Astrocyte of the spinal cord (primary cell): ENCODE results near the gene PDZRN4.

Experiments used
- DNase-seq: peaks from one replicate; pipeline ENCODE4 v3.0.0; 2011; ENCODE audit warnings: low read depth, low spot score
- H3K4me3 ChIP-seq: 2 replicates; pipeline ENCODE4 v1.5.1; 2011; ENCODE audit warnings: low read depth, mild to moderate bottlenecking, low read length, moderate library complexity
- in situ Hi-C: cut with HindIII; loops from 2 replicates; pipeline ENCODE4 v1.10.0; 2017; ENCODE audit warnings: low sequenced_read_pairs
- TF ChIP-seq, protein P1 (sequence below): IDR thresholded peaks from 2 replicates; pipeline ENCODE4 v1.5.1; 2012; ENCODE audit warnings: low read depth, mild to moderate bottlenecking, low read length, inconsistent platforms

The PDZRN4 gene

DNA sequence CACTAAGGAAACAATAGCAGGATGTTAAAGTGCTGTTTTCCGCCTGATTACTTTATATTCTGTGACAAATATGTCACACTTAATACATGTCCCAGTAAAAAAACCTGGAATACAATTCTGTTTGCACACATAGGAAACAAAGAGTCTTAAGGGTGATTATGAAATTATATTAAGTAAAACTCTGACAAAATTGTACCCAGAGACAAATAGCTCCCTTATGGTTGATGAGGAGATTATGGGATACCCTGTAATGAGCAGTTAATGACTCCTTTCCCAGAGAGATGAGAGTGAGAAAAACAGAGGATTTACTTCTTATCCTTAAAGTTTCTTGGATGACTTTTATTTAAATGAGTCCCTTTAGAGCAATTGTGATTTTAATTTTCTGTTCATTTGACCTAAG is 370.6 kb downstream of the PDZRN4 start:
- in situ Hi-C loops = no loop called here
- TF ChIP-seq, protein P1, sequence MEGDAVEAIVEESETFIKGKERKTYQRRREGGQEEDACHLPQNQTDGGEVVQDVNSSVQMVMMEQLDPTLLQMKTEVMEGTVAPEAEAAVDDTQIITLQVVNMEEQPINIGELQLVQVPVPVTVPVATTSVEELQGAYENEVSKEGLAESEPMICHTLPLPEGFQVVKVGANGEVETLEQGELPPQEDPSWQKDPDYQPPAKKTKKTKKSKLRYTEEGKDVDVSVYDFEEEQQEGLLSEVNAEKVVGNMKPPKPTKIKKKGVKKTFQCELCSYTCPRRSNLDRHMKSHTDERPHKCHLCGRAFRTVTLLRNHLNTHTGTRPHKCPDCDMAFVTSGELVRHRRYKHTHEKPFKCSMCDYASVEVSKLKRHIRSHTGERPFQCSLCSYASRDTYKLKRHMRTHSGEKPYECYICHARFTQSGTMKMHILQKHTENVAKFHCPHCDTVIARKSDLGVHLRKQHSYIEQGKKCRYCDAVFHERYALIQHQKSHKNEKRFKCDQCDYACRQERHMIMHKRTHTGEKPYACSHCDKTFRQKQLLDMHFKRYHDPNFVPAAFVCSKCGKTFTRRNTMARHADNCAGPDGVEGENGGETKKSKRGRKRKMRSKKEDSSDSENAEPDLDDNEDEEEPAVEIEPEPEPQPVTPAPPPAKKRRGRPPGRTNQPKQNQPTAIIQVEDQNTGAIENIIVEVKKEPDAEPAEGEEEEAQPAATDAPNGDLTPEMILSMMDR = no peak
- DNase-seq = no peak
- no peak overlapping the region for H3K4me3 ChIP-seq

DNA sequence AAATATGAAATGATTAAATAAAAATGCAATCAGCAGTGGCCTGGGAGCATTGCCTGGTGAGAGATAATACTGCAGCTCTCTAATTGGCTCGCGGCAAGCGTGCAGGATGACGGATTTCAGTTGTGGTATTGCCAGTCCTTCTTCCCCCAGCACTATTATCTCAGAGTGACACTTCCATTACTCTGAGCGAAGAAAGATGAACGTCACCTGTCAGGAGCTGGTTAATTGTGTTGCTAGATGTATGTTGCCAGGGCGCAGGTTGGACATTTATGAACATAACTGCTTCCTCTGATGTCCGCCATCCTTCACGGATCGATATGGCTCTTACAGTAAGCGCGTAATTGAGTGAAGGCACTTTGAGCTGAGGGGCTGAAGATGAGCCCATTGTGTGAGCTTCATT is 374.9 kb downstream of the PDZRN4 start:
- in situ Hi-C loops = no loop called here
- H3K4me3 ChIP-seq = no peak overlapping the region
- DNase-seq = no peak
- TF ChIP-seq, protein P1 = no peak

DNA sequence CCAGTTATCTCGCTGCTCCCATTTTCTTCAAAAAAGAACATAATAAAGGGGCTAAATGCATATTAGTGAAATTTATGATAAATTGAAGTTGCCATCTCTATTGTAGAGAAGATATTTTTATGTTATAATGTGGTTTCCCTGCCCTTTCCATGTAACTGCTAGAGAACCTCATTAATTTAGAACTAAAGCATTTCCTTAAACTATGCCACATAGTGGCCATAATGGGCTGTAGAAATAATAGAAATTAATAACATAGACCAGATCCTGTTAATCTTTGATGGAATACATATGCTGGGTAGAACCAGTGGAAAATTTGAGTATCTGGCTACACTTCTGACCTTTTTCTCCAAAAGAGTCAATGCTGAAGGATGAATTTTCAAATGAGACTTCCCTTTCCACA is 376.7 kb downstream of the PDZRN4 start:
- TF ChIP-seq, protein P1 = no peak
- no peak for DNase-seq
- in situ Hi-C loops = no loop called here
- no peak overlapping the region for H3K4me3 ChIP-seq

DNA sequence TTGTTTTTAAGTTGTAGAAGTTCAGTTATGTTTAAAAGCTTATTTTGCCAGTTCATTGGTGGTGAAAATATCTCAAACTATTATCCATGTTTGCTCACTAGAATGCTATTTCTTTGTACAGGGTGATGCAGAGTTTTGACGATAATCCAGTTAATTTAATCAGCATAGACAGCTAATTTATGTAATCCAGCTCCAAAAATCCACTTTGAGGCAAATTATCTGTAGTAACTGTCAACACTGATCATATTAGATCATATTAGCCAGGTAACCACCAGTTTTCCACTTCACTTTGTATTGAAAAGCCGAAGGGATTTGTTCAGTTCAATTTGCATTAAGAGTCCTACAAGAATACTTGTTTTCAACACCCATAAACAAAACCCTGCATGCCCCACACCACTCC is 378.6 kb downstream of the PDZRN4 start:
- H3K4me3 ChIP-seq = no peak overlapping the region
- TF ChIP-seq, protein P1 = no peak
- no peak for DNase-seq
- in situ Hi-C loops = no loop called here

DNA sequence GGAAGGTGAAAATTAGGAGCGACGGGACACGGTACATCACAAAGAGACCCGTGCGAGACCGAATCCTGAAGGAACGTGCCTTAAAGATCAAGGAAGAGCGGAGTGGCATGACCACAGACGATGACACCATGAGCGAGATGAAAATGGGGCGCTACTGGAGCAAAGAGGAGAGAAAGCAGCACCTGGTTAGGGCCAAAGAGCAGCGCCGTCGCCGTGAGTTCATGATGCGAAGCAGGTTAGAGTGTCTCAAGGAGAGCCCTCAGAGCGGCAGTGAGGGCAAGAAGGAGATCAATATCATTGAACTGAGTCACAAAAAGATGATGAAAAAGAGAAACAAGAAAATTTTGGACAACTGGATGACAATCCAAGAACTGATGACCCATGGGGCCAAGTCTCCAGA is 385.3 kb downstream of the PDZRN4 start:
- DNase-seq = no peak
- in situ Hi-C loops = no loop called here
- TF ChIP-seq, protein P1 = no peak
- no peak overlapping the region for H3K4me3 ChIP-seq

DNA sequence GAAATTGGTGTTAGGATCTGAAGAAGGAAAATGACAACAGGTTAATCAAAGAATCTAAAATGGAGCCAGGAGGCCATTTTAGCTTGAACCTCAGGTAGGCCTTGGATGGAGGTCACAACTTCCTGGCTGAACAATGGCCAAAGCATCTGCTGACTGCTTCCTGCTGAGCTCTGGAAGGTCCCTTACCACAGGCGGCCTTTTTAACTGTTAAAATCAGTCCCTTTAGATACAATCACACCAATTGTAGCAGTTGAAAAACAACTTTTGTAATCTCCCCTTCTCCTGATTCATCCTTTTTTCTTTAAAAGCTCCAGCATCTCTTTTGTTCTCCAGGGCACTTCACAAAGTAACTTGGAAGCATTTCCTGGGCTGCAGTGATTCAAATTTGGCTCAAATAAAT is 388.8 kb downstream of the PDZRN4 start:
- no peak for DNase-seq
- H3K4me3 ChIP-seq = no peak overlapping the region
- TF ChIP-seq, protein P1 = no peak
- in situ Hi-C loops = no loop called here

DNA sequence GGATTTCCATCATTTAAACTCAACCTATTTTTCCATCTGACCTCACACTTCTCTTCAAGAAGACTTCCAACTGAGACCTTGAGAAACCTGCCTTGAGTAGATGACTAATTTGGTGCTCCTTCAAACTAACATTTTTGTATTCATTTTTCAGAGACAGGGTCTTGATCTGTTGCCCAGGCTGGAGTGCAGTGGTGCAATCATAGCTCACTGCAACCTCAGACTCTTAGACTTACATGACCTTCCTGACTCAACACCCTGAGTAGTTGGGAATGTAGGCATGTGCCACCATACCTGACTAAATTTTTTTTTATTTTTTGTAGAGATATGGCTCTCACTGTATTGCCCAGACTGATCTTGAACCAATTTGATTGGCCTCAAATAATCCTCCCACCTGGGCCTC is 389.9 kb downstream of the PDZRN4 start:
- in situ Hi-C loops = no loop called here
- TF ChIP-seq, protein P1 = no peak

More for the DNA sequence above, 389.9 kb downstream of the PDZRN4 start:
- no peak for DNase-seq
- H3K4me3 ChIP-seq = no peak overlapping the region
